Endothelial cell of umbilical vein (primary cell): Measurements from ENCODE around the gene TES. TPM values are rescaled to one million over a fixed set of nuclear protein-coding genes. Genes with fewer than 3 reads are reported as not detected.

Experiments
- BruUV-seq: library from RNA; stranded (reverse); fragments of 400-500 nt; replicated peaks from 2 replicates; lab custom pipeline; 2021; lab: Mats Ljungman, UMichigan
- CTCF ChIA-PET: fragments of 300-600, 350-600 bp; sonication (Branson Sonifier 250); formaldehyde crosslinking; loops from one replicate; lab custom pipeline; 2021; ENCODE audit warnings: antibody characterized with exemption, inconsistent platforms; lab: Charles Lee
- POLR2A ChIA-PET: fragments of 300-600, 350-600 bp; sonication (Branson Sonifier 250); formaldehyde crosslinking; loops from one replicate; lab custom pipeline; 2021; ENCODE audit warnings: antibody characterized with exemption, inconsistent platforms; lab: Charles Lee
- DNase-seq: peaks from one replicate; pipeline ENCODE4 v3.0.0-alpha.2; 2011; ENCODE audit warnings: low read depth, low spot score
- FAIRE-seq: peaks from 2 replicates; lab custom pipeline; 2011; peaks lifted over from hg19 to GRCh38; lab: Jason Lieb, UNC
- H2AFZ ChIP-seq: 2 replicates; pipeline ENCODE4 v1.6.0; 2012; ENCODE audit warnings: low read depth, low read length, control low read depth, inconsistent platforms
- H3K27ac ChIP-seq: 2 replicates; pipeline ENCODE4 v1.5.1; 2011; ENCODE audit warnings: low read depth, mild to moderate bottlenecking, control low read depth, low read length, moderate library complexity; ENCODE audit not compliant: insufficient read depth
- H3K27me3 ChIP-seq, 2 experiments: 2 replicates each; pipeline versions ENCODE4 v1.6.0 to v1.6.1; 2011; ENCODE audit warnings: low read length in 2 of 2, mixed read lengths in 1 of 2; ENCODE audit not compliant: control insufficient read depth in 2 of 2, insufficient read depth in 2 of 2
- H3K36me3 ChIP-seq, 2 experiments: 2 replicates in 1 of 2; 3 replicates in 1 of 2; pipeline ENCODE4 v1.5.1; 2011; ENCODE audit warnings: low read length in 2 of 2, mild to moderate bottlenecking in 1 of 2, moderate library complexity in 1 of 2; ENCODE audit not compliant: control insufficient read depth in 2 of 2, insufficient read depth in 2 of 2; ENCODE audit errors: extremely low read depth in 1 of 2
- H3K4me1 ChIP-seq: 3 replicates; pipeline ENCODE4 v1.5.1; 2011; ENCODE audit warnings: mild to moderate bottlenecking, low read length; ENCODE audit not compliant: control insufficient read depth, insufficient read depth; ENCODE audit errors: extremely low read depth
- H3K4me2 ChIP-seq: 2 replicates; pipeline ENCODE4 v1.6.1; 2011; ENCODE audit warnings: low read length, control low read depth, mixed read lengths; ENCODE audit not compliant: insufficient read depth
- H3K4me3 ChIP-seq, 3 experiments: fragments of 200-600 bp in 1 of 3; sonication (generic), shearing (Covaris generic) in 1 of 3; replicated peaks in 1 of 3; 2 replicates each; pipeline ENCODE4 v1.5.1; 2011 to 2016; ENCODE audit warnings: control low read depth in 3 of 3, low read length in 3 of 3, mild to moderate bottlenecking in 2 of 3, inconsistent platforms in 1 of 3, low read depth in 1 of 3, moderate library complexity in 1 of 3; ENCODE audit not compliant: insufficient read depth in 1 of 3
- H3K79me2 ChIP-seq: 2 replicates; pipeline ENCODE4 v1.6.0; 2012; ENCODE audit warnings: low read length, inconsistent platforms; ENCODE audit not compliant: control insufficient read depth, insufficient read depth
- H3K9ac ChIP-seq: replicated peaks from 2 replicates; pipeline ENCODE3; 2011; ENCODE audit warnings: low read length, control low read depth; ENCODE audit not compliant: insufficient read depth; ENCODE audit errors: extremely low read depth
- H3K9me1 ChIP-seq: replicated peaks from 3 replicates; pipeline ENCODE4 v1.6.0; 2011; ENCODE audit warnings: mild to moderate bottlenecking, low read length; ENCODE audit not compliant: control insufficient read depth, insufficient read depth; ENCODE audit errors: extremely low read depth
- H3K9me3 ChIP-seq: replicated peaks from 2 replicates; pipeline ENCODE4 v1.5.1; 2012; ENCODE audit warnings: low read length, inconsistent platforms; ENCODE audit not compliant: control insufficient read depth, insufficient read depth
- H4K20me1 ChIP-seq: replicated peaks from 2 replicates; pipeline ENCODE3; 2011; ENCODE audit warnings: mild to moderate bottlenecking, low read length; ENCODE audit not compliant: control insufficient read depth, insufficient read depth; ENCODE audit errors: extremely low read depth
- EZH2 ChIP-seq: IDR thresholded peaks from 2 replicates; pipeline ENCODE4 v1.6.1; 2012; ENCODE audit warnings: borderline replicate concordance, low read depth, mild to moderate bottlenecking, moderate library complexity, low read length, inconsistent platforms; ENCODE audit not compliant: severe bottlenecking
- FOS ChIP-seq: IDR thresholded peaks from 2 replicates; pipeline ENCODE4 v1.6.1; 2011; ENCODE audit warnings: mild to moderate bottlenecking, low read length, moderate library complexity, borderline replicate concordance; ENCODE audit not compliant: insufficient read depth
- GATA2 ChIP-seq: IDR thresholded peaks from 2 replicates; pipeline ENCODE4 v1.7.0; 2011; ENCODE audit warnings: low read depth, mild to moderate bottlenecking, moderate library complexity, mixed read lengths, low read length; ENCODE audit not compliant: insufficient read length, insufficient read depth
- JUN ChIP-seq: IDR thresholded peaks from 2 replicates; pipeline ENCODE4 v1.6.1; 2011; ENCODE audit warnings: borderline replicate concordance, low read depth; ENCODE audit not compliant: insufficient read length, insufficient read depth
- POLR2A ChIP-seq: IDR thresholded peaks from 2 replicates; pipeline ENCODE4 v1.6.1; 2012; ENCODE audit warnings: low read depth, mild to moderate bottlenecking, control low read depth, low read length
- POLR2AphosphoS5 ChIP-seq: IDR thresholded peaks from 2 replicates; pipeline ENCODE4 v1.6.1; 2012; ENCODE audit warnings: low read depth, mild to moderate bottlenecking, control low read depth, low read length, moderate library complexity; ENCODE audit not compliant: insufficient read depth
- dilution Hi-C: fragments of 300-500 bp; cut with MboI; formaldehyde crosslinking; loops from one replicate; pipeline ENCODE4 v1.15.0; 2019; ENCODE audit warnings: low sequenced_read_pairs; ENCODE audit not compliant: extremely low pct_ligation_motif_present
- intact Hi-C: fragments of 100-400 bp; cut with micrococcal nuclease; formaldehyde crosslinking; loops from one replicate; pipeline ENCODE4 v1.10.0; 2022
- polyA plus RNA-seq, 4 experiments: library from polyadenylated mRNA; depleted of rRNA in 3 of 4; stranded (reverse) in 3 of 4; unstranded in 1 of 4; fragments of >200 nt; gene quantifications; 2 replicates each; pipeline versions ENCODE4 v1.2.1 to v1.2.3, GENCODE V29; 2011 to 2012; ENCODE audit warnings: missing spikeins in 1 of 4
- total RNA-seq: library from RNA; stranded (reverse); gene quantifications from 2 replicates; pipeline ENCODE4 v1.2.3, GENCODE V29; 2021
- TF ChIP-seq, protein P1 (sequence below), 2 donors: IDR thresholded peaks; 1 replicate in 1 of 2; 2 replicates in 1 of 2; pipeline ENCODE4 v1.5.1; 2011; ENCODE audit warnings: low read length in 2 of 2, mild to moderate bottlenecking in 2 of 2, moderate library complexity in 2 of 2, control low read depth in 1 of 2, inconsistent platforms in 1 of 2, low read depth in 1 of 2; ENCODE audit not compliant: insufficient read depth in 1 of 2; ENCODE audit errors: extremely low read depth in 1 of 2
- TF ChIP-seq, protein P2 (sequence below): IDR thresholded peaks from 2 replicates; pipeline ENCODE4 v1.6.1; 2011; ENCODE audit not compliant: insufficient read depth, insufficient read length

TES gene
- total and polyA plus RNA-seq, 2 donors (not counting 3 experiments of a cell fraction or from before 2014, with no cell fraction given): 35.3 to 50.5 TPM

GRCh38 chr7:116167177-116167576 lies 43.2 kb upstream of the TES start:
- Histone ChIP-seq H3K9ac (no peak overlapping the region), H3K27ac (no peak overlapping the region), H3K36me3 (no peaks in the 10 kb centered on the region), H3K79me2 (no peaks in the 10 kb centered on the region), H3K4me1 (no peaks in the 10 kb centered on the region), H3K4me2 (no peak overlapping the region), H3K27me3 (no peaks in the 10 kb centered on the region), H4K20me1 (no peaks in the 10 kb centered on the region), H3K9me3 (no peaks in the 10 kb centered on the region), H2AFZ (no peak overlapping the region), H3K4me3 (no peak overlapping the region), H3K9me1 (no peaks in the 10 kb centered on the region)
- POLR2A ChIA-PET: no interaction called here
- dilution Hi-C loops (no loop called here), intact Hi-C loops (loop anchor here (1.0 kb wide), 1 partner anchor 29 kb away; no protein-coding TSS in a partner anchor)
- DNase-seq (no peak), FAIRE-seq (no peak)
- no TSS peak for BruUV-seq
- TF ChIP-seq, protein P1, sequence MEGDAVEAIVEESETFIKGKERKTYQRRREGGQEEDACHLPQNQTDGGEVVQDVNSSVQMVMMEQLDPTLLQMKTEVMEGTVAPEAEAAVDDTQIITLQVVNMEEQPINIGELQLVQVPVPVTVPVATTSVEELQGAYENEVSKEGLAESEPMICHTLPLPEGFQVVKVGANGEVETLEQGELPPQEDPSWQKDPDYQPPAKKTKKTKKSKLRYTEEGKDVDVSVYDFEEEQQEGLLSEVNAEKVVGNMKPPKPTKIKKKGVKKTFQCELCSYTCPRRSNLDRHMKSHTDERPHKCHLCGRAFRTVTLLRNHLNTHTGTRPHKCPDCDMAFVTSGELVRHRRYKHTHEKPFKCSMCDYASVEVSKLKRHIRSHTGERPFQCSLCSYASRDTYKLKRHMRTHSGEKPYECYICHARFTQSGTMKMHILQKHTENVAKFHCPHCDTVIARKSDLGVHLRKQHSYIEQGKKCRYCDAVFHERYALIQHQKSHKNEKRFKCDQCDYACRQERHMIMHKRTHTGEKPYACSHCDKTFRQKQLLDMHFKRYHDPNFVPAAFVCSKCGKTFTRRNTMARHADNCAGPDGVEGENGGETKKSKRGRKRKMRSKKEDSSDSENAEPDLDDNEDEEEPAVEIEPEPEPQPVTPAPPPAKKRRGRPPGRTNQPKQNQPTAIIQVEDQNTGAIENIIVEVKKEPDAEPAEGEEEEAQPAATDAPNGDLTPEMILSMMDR (IDR thresholded peaks at IDR 0.05; ENCODE audit: extremely low read depth in 1 of 2, insufficient read depth in 1 of 2, low read depth in 1 of 2, low read length in 2 of 2): peak in 1 of 2 donors; percentile 8
- TF ChIP-seq JUN: no peak
- CTCF ChIA-PET: interaction anchor here (1.1 to 2.4 kb wide), 6 partner anchors 8 to 424 kb away, joined by 3 to 9 read pairs (median 5); no protein-coding TSS in a partner anchor

GRCh38 chr7:116169060-116169459 lies 41.3 kb upstream of the TES start:
- no peak overlapping the region for H3K27ac ChIP-seq
- ChIA-PET CTCF (interaction anchor here (1.4 to 4.0 kb wide), 3 partner anchors 11 to 420 kb away, joined by 5 to 23 read pairs (median 7); no protein-coding TSS in a partner anchor), POLR2A (no interaction called here)
- dilution Hi-C loops: no loop called here
- BruUV-seq: no TSS peak
- no peaks in the 10 kb centered on the region for H4K20me1 ChIP-seq
- no peaks in the 10 kb centered on the region for H3K4me1 ChIP-seq
- no peak for DNase-seq
- intact Hi-C loops: no loop called here
- no peak overlapping the region for H2AFZ ChIP-seq
- TF ChIP-seq POLR2A: no peak
- TF ChIP-seq JUN: no peak
- TF ChIP-seq, protein P2, sequence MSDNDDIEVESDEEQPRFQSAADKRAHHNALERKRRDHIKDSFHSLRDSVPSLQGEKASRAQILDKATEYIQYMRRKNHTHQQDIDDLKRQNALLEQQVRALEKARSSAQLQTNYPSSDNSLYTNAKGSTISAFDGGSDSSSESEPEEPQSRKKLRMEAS: no peak
- TF ChIP-seq POLR2AphosphoS5: no peak
- TF ChIP-seq EZH2: no peak
- no peak for TF ChIP-seq GATA2
- TF ChIP-seq FOS: no peak
- peaks cover 0 to 3% of the 10 kb centered on the region in 2 experiments for H3K27me3 ChIP-seq
- no peaks in the 10 kb centered on the region for H3K79me2 ChIP-seq
- H3K4me2 ChIP-seq: no peak overlapping the region
- H3K9me3 ChIP-seq: no peaks in the 10 kb centered on the region
- no peaks in the 10 kb centered on the region for H3K9me1 ChIP-seq
- no peaks in the 10 kb centered on the region for H3K36me3 ChIP-seq
- no peak overlapping the region for H3K9ac ChIP-seq
- no peak for FAIRE-seq
- H3K4me3 ChIP-seq: no peak overlapping the region
